Left ventricle myocardium inferior (tissue), 1 donor: ENCODE measurements around the gene PLEKHD1. TPM values are rescaled to one million over a fixed set of nuclear protein-coding genes. Genes with fewer than 3 reads are reported as not detected.

ENCODE experiments used
- DNase-seq: peaks from one replicate; pipeline ENCODE4 v3.0.0-alpha.2; 2020
- H3K27ac ChIP-seq: fragments of 200-600 bp; replicated peaks from 2 replicates; pipeline ENCODE4 v1.8.0; 2021
- H3K27me3 ChIP-seq: fragments of 200-600 bp; 2 replicates; pipeline ENCODE4 v1.8.0; 2021; ENCODE audit warnings: low read depth
- H3K36me3 ChIP-seq: fragments of 200-600 bp; 2 replicates; pipeline ENCODE4 v1.8.0; 2021
- H3K4me1 ChIP-seq: fragments of 200-600 bp; 2 replicates; pipeline ENCODE4 v1.8.0; 2021
- H3K4me3 ChIP-seq: fragments of 200-600 bp; 2 replicates; pipeline ENCODE4 v1.8.0; 2021; ENCODE audit warnings: mild to moderate bottlenecking, moderate library complexity
- H3K9me3 ChIP-seq: fragments of 200-600 bp; replicated peaks from 2 replicates; pipeline ENCODE4 v1.8.0; 2021
- CTCF ChIP-seq: fragments of 200-600 bp; IDR thresholded peaks from 2 replicates; pipeline ENCODE4 v1.8.0; 2021; ENCODE audit warnings: antibody characterized with exemption, mild to moderate bottlenecking, borderline replicate concordance
- intact Hi-C: fragments of 100-400 bp; cut with micrococcal nuclease; formaldehyde crosslinking; loops from one replicate; pipeline ENCODE4 v1.11.0; 2022
- total RNA-seq: library from RNA; stranded (reverse); fragmentation: NEBNext Ultra II Directional; extraction: Animal tissue kit (Norgen Biotek cat#: 25700); gene quantifications from one replicate; pipeline ENCODE4 v1.2.1, GENCODE V29; 2021
- donor health status: DM: no; HTN: yes; CAD: no; lungs with severe emphysema.

Gene PLEKHD1
- total RNA-seq, 1 donor from 2014 or later: 0.14 TPM

GRCh38 chr14:69573831-69574262 is 89.3 kb downstream of the PLEKHD1 start:
- Histone ChIP-seq H3K27ac (no peak overlapping the region), H3K27me3 (peaks cover 100% of the 10 kb centered on the region), H3K9me3 (no peaks in the 10 kb centered on the region), H3K4me1 (peaks cover 36% of the 10 kb centered on the region), H3K36me3 (no peaks in the 10 kb centered on the region), H3K4me3 (peak overlapping the region; percentile 66)
- DNase-seq: no peak
- no peak for TF ChIP-seq CTCF
- intact Hi-C loops: no loop called here

- Histone ChIP-seq H3K27me3 (peaks cover 97% of the 10 kb centered on the region), H3K4me3 (peak within 1 kb of the TSS; percentile 66), H3K4me1 (peaks cover 36% of the 10 kb centered on the region), H3K9me3 (no peaks in the 10 kb centered on the region), H3K36me3 (no peaks in the 10 kb centered on the region), H3K27ac (no peak within 1 kb of the TSS)
- TF ChIP-seq CTCF: peak; percentile 87
- DNase-seq: no peak
- intact Hi-C loops: no loop called here
Observed at GRCh38 chr14:69574263-69574953, 89.9 kb downstream of the PLEKHD1 start, which contains the start of gene CCDC177. CCDC177 (minus strand) TSS chr14:69574871; CDS start chr14:69573622, 1,249 bp downstream.

GRCh38 chr14:69574954-69575295 is 90.4 kb downstream of the PLEKHD1 start:
- H3K4me3 ChIP-seq: no peak overlapping the region
- no peak overlapping the region for H3K27ac ChIP-seq
- no peaks in the 10 kb centered on the region for H3K9me3 ChIP-seq
- TF ChIP-seq CTCF: peak; percentile 33
- peaks cover 36% of the 10 kb centered on the region for H3K4me1 ChIP-seq
- H3K27me3 ChIP-seq: peaks cover 91% of the 10 kb centered on the region
- intact Hi-C loops: no loop called here
- no peak for DNase-seq
- H3K36me3 ChIP-seq: no peaks in the 10 kb centered on the region

- no peak overlapping the region for H3K4me3 ChIP-seq
- peaks cover 46% of the 10 kb centered on the region for H3K27me3 ChIP-seq
- peaks cover 5% of the 10 kb centered on the region for H3K4me1 ChIP-seq
- no peaks in the 10 kb centered on the region for H3K36me3 ChIP-seq
- intact Hi-C loops: no loop called here
- no peak overlapping the region for H3K27ac ChIP-seq
- no peaks in the 10 kb centered on the region for H3K9me3 ChIP-seq
- no peak for TF ChIP-seq CTCF
- DNase-seq: no peak
Observed at GRCh38 chr14:69579476-69579875, 94.9 kb downstream of the PLEKHD1 start.

GRCh38 chr14:69580009-69580577 is 95.6 kb downstream of the PLEKHD1 start:
- no peak for DNase-seq

More at GRCh38 chr14:69580009-69580577, 95.6 kb downstream of the PLEKHD1 start:
- peak; percentile 47 for TF ChIP-seq CTCF
- Histone ChIP-seq H3K27ac (no peak overlapping the region), H3K36me3 (no peaks in the 10 kb centered on the region), H3K27me3 (peaks cover 40% of the 10 kb centered on the region), H3K4me1 (peaks cover 3% of the 10 kb centered on the region), H3K9me3 (no peaks in the 10 kb centered on the region), H3K4me3 (no peak overlapping the region)
- intact Hi-C loops: no loop called here

Other genes starting within 250 kb of the PLEKHD1 start
- gene GALNT16, start 224.6 kb upstream of the PLEKHD1 start, total RNA-seq: 70.5 TPM
- gene ERH, start 86.4 kb upstream of the PLEKHD1 start, total RNA-seq: 105 TPM
- gene SLC39A9, start 86.0 kb upstream of the PLEKHD1 start, total RNA-seq: 17.2 TPM
- gene CCDC177, start 90.1 kb downstream of the PLEKHD1 start, total RNA-seq: not detected
- 23.9 TPM for gene SUSD6, start 126.9 kb downstream of the PLEKHD1 start, total RNA-seq